ENCODE results near the gene FRMD3. TPM values are rescaled to one million over a fixed set of nuclear protein-coding genes. Genes with fewer than 3 reads are reported as not detected.

The FRMD3 gene
- total and polyA plus RNA-seq, 2 donors (not counting 3 experiments of a cell fraction or from before 2014, with no cell fraction given), result 3.0 to 6.1 TPM

DNA sequence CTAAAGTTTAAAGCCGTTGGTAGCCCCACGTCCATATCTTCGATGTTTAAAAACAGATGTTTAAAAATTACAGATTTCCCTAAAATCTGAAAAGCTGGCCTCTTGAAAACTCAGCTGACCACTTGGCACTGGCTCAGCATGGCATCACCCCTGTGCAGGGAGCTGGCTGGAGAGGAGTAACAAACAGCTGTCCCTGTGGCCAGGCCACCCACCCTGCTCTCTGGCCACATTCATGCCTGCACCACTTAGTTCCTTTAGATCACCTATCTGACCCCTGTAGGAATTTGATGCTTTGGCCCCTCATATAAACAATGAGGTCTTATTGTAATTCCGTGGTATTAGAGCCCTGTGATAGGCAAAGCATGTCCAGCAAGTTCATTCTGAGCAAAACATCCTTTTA, 107.5 kb downstream of the FRMD3 start:
- FAIRE-seq, result no peak
- Histone ChIP-seq H3K4me3 (replicated peaks in 1 of 3; ENCODE audit: insufficient read depth in 1 of 3, low read depth in 1 of 3, low read length in 3 of 3) (no peak overlapping the region), H3K79me2 (ENCODE audit: control insufficient read depth, insufficient read depth, low read length) (no peaks in the 10 kb centered on the region), H3K27me3 (ENCODE audit: control insufficient read depth in 2 of 2, insufficient read depth in 2 of 2, low read length in 2 of 2) (no peaks in the 10 kb centered on the region), H2AFZ (ENCODE audit: low read depth, low read length) (no peak overlapping the region), H3K36me3 (ENCODE audit: control insufficient read depth in 2 of 2, extremely low read depth in 1 of 2, insufficient read depth in 2 of 2, low read length in 2 of 2) (no peaks in the 10 kb centered on the region), H3K27ac (ENCODE audit: insufficient read depth, low read depth, low read length) (no peak overlapping the region), H3K9me1 (replicated peaks; ENCODE audit: control insufficient read depth, extremely low read depth, insufficient read depth, low read length) (no peaks in the 10 kb centered on the region), H3K9me3 (replicated peaks; ENCODE audit: control insufficient read depth, insufficient read depth, low read length) (no peaks in the 10 kb centered on the region), H4K20me1 (replicated peaks; ENCODE audit: control insufficient read depth, extremely low read depth, insufficient read depth, low read length) (no peaks in the 10 kb centered on the region), H3K9ac (replicated peaks; ENCODE audit: extremely low read depth, insufficient read depth, low read length) (no peak overlapping the region), H3K4me2 (ENCODE audit: insufficient read depth, low read length) (no peak overlapping the region), H3K4me1 (ENCODE audit: control insufficient read depth, extremely low read depth, insufficient read depth, low read length) (peaks cover 10% of the 10 kb centered on the region)
- ChIA-PET CTCF (interaction anchor here (1.1 kb wide), 1 partner anchor 13 kb away, joined by 3 read pairs; no protein-coding TSS in a partner anchor), POLR2A (no interaction called here)
- TF ChIP-seq GATA2 (IDR thresholded peaks at IDR 0.05; ENCODE audit: insufficient read depth, insufficient read length, low read depth, low read length) (no peak), POLR2AphosphoS5 (IDR thresholded peaks at IDR 0.05; ENCODE audit: insufficient read depth, low read depth, low read length) (no peak), POLR2A (IDR thresholded peaks at IDR 0.05; ENCODE audit: low read depth, low read length) (no peak), JUN (IDR thresholded peaks at IDR 0.05; ENCODE audit: borderline replicate concordance, insufficient read depth, insufficient read length, low read depth) (no peak), FOS (IDR thresholded peaks at IDR 0.05; ENCODE audit: borderline replicate concordance, insufficient read depth, low read length) (no peak), MYC (IDR thresholded peaks at IDR 0.05; ENCODE audit: low read depth, low read length) (no peak), EZH2 (IDR thresholded peaks at IDR 0.05; ENCODE audit: borderline replicate concordance, low read depth, low read length, severe bottlenecking) (no peak)
- TF ChIP-seq, protein P1, sequence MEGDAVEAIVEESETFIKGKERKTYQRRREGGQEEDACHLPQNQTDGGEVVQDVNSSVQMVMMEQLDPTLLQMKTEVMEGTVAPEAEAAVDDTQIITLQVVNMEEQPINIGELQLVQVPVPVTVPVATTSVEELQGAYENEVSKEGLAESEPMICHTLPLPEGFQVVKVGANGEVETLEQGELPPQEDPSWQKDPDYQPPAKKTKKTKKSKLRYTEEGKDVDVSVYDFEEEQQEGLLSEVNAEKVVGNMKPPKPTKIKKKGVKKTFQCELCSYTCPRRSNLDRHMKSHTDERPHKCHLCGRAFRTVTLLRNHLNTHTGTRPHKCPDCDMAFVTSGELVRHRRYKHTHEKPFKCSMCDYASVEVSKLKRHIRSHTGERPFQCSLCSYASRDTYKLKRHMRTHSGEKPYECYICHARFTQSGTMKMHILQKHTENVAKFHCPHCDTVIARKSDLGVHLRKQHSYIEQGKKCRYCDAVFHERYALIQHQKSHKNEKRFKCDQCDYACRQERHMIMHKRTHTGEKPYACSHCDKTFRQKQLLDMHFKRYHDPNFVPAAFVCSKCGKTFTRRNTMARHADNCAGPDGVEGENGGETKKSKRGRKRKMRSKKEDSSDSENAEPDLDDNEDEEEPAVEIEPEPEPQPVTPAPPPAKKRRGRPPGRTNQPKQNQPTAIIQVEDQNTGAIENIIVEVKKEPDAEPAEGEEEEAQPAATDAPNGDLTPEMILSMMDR (IDR thresholded peaks at IDR 0.05; ENCODE audit: extremely low read depth in 1 of 2, insufficient read depth in 1 of 2, low read depth in 1 of 2, low read length in 2 of 2), result no peak
- TF ChIP-seq, protein P2, sequence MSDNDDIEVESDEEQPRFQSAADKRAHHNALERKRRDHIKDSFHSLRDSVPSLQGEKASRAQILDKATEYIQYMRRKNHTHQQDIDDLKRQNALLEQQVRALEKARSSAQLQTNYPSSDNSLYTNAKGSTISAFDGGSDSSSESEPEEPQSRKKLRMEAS (IDR thresholded peaks at IDR 0.05; ENCODE audit: insufficient read depth, insufficient read length), result no peak
- dilution Hi-C loops (cut with MboI; ENCODE audit: extremely low pct_ligation_motif_present, low sequenced_read_pairs), result no loop called here
- intact Hi-C loops (cut with micrococcal nuclease), result no loop called here
- no TSS peak for BruUV-seq (replicated peaks)
- DNase-seq (ENCODE audit: low read depth, low spot score), result no peak

All from endothelial cell of umbilical vein (primary cell).